ENCODE data around the gene KDM4C. TPM values are rescaled to one million over a fixed set of nuclear protein-coding genes. Genes with fewer than 3 reads are reported as not detected.

KDM4C gene
- total RNA-seq, 1 donor from 2014 or later, result 14.7 TPM

- peak; percentile 67 for DNase-seq (ENCODE audit: low read depth)
- TF ChIP-seq CTCF (IDR thresholded peaks at IDR 0.05; ENCODE audit: insufficient read depth, low read length, poor library complexity, severe bottlenecking), result no peak
- Histone ChIP-seq H3K27me3 (ENCODE audit: control insufficient read depth, insufficient read depth, low read length) (no peaks in the 10 kb centered on the region), H3K36me3 (ENCODE audit: control insufficient read depth, insufficient read depth, low read length) (no peaks in the 10 kb centered on the region), H3K4me3 (ENCODE audit: low read depth, low read length) (no peak overlapping the region)
These were observed 119.9 kb downstream of the KDM4C start for GRCh38 chr9:6877671-6878161.

- DNase-seq (ENCODE audit: low read depth), result no peak
- no peaks in the 10 kb centered on the region for H3K36me3 ChIP-seq (ENCODE audit: control insufficient read depth, insufficient read depth, low read length)
- no peak for TF ChIP-seq CTCF (IDR thresholded peaks at IDR 0.05; ENCODE audit: insufficient read depth, low read length, poor library complexity, severe bottlenecking)
- H3K27me3 ChIP-seq (ENCODE audit: control insufficient read depth, insufficient read depth, low read length), result no peaks in the 10 kb centered on the region
- no peak overlapping the region for H3K4me3 ChIP-seq (ENCODE audit: low read depth, low read length)
These were observed 122.9 kb downstream of the KDM4C start for GRCh38 chr9:6880626-6881025.

GRCh38 chr9:6884101-6884500, 126.3 kb downstream of the KDM4C start:
- Histone ChIP-seq H3K4me3 (ENCODE audit: low read depth, low read length) (no peak overlapping the region), H3K36me3 (ENCODE audit: control insufficient read depth, insufficient read depth, low read length) (no peaks in the 10 kb centered on the region), H3K27me3 (ENCODE audit: control insufficient read depth, insufficient read depth, low read length) (no peaks in the 10 kb centered on the region)
- TF ChIP-seq CTCF (IDR thresholded peaks at IDR 0.05; ENCODE audit: insufficient read depth, low read length, poor library complexity, severe bottlenecking), result no peak
- no peak for DNase-seq (ENCODE audit: low read depth)

GRCh38 chr9:6884990-6885389, 127.2 kb downstream of the KDM4C start:
- DNase-seq (ENCODE audit: low read depth), result no peak
- TF ChIP-seq CTCF (IDR thresholded peaks at IDR 0.05; ENCODE audit: insufficient read depth, low read length, poor library complexity, severe bottlenecking), result no peak
- Histone ChIP-seq H3K27me3 (ENCODE audit: control insufficient read depth, insufficient read depth, low read length) (no peaks in the 10 kb centered on the region), H3K36me3 (ENCODE audit: control insufficient read depth, insufficient read depth, low read length) (peaks cover 1% of the 10 kb centered on the region), H3K4me3 (ENCODE audit: low read depth, low read length) (no peak overlapping the region)

GRCh38 chr9:6887051-6887450, 129.3 kb downstream of the KDM4C start:
- DNase-seq (ENCODE audit: low read depth), result no peak

More at GRCh38 chr9:6887051-6887450, 129.3 kb downstream of the KDM4C start:
- H3K4me3 ChIP-seq (ENCODE audit: low read depth, low read length), result no peak overlapping the region
- no peak for TF ChIP-seq CTCF (IDR thresholded peaks at IDR 0.05; ENCODE audit: insufficient read depth, low read length, poor library complexity, severe bottlenecking)
- no peaks in the 10 kb centered on the region for H3K27me3 ChIP-seq (ENCODE audit: control insufficient read depth, insufficient read depth, low read length)
- peaks cover 1% of the 10 kb centered on the region for H3K36me3 ChIP-seq (ENCODE audit: control insufficient read depth, insufficient read depth, low read length)

All from kidney epithelial cell (primary cell).